Stimulated activated CD8-positive, alpha-beta memory T cell treated with anti-CD3 and anti-CD28 coated beads, Interleukin-12 subunit alpha, Interleukin-12 subunit beta, amount 100 ng/mL, for 24 hours (primary cell): Measurements from ENCODE around the gene ETF1.

Source experiments
- DNase-seq: peaks from one replicate; pipeline ENCODE4 v3.0.0-alpha.2; 2020; ENCODE audit errors: extremely low read depth

The ETF1 gene

DNA sequence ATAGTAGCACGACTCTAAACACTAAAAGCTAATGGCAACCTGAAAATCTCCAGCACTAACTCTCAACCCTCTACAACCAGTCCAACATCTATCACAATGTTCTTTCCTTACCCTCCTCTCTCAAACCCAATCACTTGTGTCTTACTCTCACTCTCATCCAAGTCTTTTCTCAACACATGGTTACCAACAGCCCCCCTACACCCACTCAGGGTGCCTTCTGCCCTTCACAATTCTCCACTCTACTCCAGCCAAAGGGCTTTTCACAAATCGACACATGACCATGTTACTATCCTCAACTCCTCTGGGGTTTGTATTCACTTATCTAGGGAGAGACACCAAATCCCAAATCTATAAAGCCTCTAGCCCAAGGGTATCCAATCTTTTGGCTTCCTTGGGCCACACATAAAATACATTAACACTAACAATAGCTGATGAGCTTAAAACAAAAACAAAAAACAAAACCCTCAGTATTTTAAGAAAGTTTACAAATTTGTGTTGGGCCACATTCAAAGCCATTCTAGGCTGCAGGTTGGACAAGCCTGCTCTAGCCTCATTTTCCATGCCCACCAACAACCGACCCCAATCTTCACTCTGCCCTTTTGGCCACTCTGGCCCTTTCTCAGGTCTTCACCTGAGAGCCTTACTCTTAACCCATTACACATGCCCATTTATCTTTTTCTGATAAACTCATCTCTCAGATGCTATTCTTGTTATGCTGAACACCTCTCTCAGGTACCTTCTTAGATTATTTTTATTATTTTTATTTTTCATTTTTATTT is 20.5 kb upstream of the ETF1 start:
- no peak for DNase-seq

DNA sequence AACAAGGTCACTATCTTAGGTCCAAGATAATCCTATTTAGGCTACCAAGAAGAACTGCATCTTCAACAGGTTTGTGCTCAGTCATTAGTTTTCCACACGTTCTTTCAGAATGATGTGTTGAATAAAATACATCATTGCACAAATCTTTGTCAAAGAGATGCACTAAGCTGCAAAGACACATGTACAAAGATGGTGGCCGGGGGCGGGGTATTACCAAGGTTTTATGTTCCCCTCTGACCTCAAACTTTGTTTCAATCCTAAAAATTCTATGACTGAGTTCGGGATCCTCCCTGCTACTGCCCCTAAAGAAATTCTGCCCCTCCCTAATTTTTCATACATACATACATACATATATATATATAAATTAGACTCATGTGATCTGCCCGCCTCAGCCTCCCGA is 17.9 kb upstream of the ETF1 start:
- DNase-seq = no peak

DNA sequence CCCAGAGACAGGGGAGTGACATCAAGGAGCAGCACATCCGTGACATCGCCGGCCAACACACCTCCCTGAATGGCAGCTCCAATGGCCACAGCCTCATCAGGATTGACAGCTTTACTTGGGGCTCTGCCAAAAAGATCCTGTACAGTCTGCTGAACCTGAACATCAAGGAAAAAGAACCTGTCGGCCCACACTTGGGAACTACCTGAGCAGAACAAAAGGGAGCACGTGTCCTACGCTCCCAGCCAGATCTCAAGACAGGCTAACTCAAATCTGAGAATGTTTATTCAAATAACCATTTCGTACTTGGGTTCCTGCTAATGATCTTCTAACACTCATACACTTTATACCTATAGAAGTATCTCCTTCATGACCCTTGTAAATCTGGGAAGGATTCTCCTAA is 16.9 kb upstream of the ETF1 start:
- DNase-seq = no peak

DNA sequence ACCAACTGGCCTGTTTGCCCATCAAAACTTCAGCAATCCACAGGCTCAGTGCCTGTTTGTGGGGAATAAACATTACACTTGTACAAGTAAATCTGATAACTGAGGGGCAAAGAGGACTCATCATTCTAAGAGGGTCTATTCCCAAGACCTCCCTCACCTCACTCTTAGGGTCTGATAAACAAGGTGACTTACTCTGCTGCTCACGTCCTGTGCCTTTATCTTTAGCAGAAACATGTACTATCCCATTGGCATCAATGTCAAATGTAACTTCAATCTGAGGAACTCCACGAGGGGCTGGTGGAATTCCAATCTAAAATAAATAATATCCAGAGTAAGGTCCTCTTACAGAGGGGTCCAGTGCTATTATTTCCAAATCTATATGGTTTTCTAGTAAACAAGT is 14.6 kb upstream of the ETF1 start:
- no peak for DNase-seq

DNA sequence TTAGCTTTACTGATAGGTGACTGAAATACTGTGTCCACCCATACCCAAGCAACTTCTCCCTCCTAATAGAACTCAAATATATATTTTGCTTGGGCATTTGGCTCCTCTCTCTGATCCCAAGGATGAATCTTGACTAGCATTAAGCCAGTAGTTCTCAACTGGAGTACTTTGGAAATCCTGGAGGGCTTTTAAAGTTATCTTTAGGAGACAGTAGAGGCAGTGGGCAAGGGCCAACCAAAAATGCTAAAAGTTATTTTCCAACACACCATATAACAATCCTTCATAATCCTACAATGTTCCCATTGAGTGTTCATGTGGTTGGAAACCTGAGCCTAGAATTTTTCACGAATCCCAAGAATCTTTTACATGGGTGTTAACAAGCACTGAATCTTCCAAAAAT is 11.1 kb upstream of the ETF1 start:
- no peak for DNase-seq

DNA sequence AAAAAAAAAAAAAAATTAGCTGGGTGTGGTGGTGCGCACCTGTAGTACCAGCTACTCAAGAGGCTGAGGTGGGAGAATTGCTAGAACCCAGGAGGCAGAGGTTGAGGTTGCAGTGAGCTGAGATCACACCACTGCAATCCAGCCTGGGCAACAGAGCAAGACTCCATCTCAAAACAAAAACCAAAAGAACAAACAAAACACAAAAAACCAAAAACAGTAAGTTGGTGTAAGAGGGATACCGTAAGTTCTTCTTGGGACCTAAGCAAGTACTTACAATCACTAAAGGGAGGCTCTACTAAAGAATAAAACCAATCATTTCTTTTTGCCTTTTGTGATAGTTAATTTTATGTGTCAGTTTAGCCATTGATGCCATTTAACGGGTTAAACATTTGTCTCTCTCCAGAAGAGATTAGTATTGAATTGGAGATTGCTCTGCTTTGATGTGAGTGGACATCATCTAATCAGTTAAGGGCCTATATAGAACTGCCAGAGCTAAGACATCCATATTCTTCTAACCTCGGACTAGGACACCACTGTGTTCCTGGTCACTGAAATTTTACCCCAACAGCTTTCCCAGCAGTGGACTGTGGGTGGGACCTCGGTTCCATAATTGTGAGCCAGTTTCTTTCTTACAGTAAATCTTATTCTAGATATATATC is 10.5 kb upstream of the ETF1 start:
- DNase-seq = no peak

DNA sequence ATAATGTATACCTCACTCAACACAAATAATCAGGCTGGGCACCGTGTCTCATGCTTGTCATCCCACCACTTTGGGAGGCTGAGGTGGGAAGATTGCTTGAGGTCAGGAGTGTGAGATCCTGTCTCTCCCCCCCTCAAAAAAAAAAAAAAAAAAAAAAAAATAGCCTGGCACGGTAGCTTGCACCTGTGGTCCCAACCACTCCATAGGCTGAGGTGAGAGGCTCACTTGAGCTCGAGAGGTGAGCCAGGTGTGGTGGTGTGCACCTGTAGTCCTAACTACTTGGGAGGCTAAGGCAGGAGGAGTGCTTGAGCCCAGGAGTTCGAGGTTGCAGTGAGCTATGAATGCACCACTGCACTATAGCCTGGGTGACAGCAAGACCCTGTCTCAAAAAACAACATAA is 9.6 kb upstream of the ETF1 start:
- no peak for DNase-seq

DNA sequence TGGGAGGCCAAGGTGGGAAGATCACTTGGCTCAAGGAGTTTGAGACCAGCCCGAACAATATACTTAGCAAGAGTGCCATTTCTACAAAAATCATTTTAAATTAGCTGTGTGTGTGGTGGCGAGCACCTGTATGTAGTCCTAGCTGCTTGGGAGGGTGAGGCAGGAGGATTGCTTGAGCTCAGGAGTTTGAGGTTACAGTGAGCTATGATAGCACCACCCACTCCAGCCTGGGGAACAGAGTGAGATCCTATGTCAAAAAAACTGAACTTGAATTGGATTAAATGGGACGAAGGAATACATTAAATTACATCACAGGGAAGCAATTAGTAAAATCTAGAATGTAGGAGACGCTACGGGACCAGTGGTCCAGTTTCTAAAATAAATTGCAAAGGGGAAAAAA is 6.4 kb upstream of the ETF1 start:
- no peak for DNase-seq

DNA sequence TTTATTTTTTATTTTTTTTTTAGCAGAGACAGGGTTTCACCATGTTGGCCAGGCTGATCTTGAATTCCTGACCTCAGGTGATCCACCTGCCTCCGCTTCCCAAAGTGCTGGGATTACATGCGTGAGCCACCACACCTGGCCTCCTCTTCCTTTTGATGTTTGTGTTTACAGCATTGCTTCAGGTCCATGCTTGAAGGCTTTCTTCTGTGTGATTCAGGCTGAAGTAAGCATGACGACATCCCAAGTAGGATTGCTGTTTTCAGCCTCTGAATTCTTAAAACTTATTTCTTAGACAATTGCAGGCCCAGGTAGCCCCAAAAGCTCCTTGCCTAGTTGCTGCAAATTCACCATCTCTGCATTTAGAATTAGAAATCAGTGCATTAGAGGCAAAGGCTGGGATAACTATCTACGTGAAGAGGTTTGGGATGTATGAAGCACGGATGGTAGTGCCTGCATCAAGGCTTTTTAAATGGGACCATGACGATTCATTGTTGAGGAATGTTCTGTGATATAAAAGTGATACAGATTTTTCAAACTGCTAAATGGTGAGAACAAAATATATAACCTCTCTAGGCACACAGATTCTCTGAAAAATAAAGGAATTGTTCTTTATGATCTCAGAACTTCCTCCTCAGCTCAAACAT is 3.0 kb upstream of the ETF1 start:
- no peak for DNase-seq

DNA sequence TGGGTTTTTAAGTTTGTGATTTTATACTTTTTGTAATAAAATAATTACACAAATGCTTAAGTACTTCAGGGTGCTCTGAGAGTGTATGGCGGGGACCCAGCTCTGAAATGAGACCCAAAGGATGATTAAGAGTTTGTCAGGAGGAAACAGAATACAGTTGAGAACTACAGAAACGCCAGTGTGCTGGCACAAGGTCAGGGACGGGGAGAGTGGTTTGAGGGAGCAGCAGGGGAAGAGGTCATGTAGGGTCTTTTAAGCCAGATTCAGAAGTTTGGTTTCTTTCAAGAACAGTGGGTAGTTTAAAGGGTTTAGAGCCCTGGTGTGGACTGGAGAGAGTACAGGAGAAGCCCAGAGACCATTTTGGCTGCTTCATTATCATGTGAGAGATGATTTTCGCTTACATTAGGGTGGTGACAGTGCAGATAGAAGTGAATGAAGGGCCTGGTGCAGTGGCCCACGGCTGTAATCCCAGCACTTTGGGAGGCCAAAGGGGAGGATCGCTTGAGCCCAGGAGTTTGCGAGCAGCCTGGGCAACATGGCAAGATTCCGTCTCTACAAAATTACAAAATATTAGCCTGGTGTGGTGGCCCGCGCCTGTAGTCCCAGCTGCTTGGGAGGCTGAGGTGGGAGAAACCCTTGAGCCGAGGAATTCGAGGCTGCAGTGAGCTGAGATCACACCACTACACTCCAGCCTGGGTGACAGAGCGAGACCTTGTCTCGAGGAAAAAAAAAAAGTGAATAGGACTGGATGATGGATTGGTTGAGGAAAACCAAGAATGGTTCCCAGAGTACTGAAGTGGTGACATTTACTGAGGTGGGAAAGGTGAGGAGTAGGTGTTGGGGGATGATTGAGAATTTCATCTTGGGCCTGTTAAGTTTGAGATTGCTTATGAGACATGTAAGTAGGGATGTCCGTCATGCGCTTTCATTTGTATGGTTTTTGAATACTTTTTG is 1.4 kb upstream of the ETF1 start:
- no peak for DNase-seq

DNA sequence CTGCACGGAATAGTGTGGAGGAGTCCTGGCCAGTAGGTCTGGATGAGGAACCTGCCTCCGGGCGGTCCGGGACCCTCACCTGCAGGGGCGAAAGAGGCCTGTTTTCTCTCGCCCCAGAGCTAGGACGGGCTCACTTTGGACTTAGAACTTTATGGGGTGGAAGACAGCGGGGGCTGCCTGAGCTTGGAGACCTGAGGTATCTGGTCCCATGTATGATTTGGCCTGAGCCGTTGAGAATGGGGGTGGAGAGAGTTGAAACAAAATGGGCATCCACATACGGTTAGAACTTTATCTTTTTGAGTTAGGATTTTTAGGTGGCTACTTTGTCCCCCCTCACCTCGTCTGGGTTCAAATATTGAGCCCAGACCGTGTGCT is 681 bp upstream of the ETF1 start:
- peak; percentile 63 for DNase-seq

DNA sequence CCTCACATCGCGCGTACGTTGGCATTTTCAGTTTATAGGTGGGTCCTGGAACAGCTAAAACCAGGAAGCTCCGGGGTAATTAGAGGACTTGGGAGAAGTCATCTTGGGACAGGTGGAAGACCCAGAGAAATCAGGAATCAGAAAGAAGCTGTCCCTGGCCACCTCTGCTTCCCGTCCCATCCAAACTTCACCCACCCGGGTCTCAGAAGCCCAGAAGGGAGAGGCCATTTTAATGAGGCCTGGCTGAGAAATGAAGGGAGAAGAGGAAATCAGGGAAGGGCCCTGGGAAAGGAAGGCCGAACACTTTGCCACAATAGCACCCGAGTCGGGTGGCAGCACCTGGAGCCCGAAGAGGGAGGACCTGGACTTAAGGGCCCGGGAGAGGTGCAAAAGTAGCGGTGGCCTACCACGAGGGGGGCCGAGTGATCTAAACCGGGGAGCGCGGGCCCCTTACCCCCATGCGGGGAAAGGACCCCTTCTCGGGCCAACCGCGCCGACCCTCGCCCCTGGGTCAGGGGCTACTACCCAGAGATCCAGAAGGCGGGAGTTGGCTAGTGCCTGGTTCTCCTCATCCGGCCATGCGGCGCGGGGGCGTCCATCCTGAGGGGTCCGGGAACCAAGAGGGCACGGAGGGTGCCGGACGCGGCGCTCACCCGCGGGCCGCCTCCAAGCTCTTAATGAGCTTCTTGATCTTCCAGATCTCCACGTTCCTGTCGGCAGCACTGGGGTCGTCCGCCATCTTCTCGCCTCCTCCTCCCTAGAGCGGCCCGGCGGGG is 668 bp downstream of the ETF1 start:
- DNase-seq = no peak

DNA sequence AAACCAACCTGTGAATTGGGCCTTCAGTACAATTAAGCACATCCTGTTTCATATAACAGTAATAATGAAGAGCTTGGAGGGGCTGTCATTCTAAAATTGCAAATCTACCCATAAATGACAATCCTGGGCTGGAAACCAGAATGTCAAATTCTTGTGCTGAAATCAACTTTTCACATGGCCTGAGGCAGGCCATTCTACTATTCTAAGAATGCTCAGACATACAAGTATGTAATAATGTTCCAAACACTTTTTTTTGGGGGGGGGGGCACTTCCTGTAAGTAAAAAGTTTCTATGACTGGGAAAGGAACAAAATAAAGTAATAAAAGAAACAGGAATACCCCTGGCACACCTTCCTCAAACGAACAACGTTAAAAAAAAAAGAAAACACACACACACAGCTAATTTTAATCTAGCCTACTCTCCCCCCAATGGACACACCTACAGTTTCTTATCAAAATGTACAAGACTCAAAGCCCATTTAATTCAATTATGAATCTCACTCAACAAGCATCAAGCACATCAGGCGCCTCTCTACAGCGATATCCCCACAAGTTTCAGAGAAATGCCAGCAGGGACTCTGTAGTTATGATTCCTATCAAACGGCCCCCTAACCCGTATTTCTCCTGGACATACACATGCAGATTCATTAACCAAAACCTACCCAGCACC is 1.4 kb downstream of the ETF1 start:
- no peak for DNase-seq

DNA sequence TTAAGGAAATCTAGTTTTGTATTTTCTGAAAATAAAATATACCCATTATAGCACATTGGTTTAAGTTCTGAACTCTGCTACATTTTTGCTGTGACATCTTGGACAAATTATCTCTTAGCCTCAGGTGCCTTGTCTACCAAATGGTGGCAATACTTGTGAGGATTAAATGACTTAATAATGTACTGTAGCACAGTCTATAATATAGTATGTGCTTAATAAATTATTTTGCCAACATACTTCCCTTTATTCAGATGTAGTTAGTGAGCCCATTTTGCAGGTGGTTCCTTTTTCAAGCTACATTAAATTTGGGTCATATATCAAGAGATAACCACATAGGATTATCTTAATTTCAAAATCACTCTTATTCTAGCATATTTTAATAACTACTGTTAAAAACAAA is 3.2 kb downstream of the ETF1 start:
- no peak for DNase-seq

DNA sequence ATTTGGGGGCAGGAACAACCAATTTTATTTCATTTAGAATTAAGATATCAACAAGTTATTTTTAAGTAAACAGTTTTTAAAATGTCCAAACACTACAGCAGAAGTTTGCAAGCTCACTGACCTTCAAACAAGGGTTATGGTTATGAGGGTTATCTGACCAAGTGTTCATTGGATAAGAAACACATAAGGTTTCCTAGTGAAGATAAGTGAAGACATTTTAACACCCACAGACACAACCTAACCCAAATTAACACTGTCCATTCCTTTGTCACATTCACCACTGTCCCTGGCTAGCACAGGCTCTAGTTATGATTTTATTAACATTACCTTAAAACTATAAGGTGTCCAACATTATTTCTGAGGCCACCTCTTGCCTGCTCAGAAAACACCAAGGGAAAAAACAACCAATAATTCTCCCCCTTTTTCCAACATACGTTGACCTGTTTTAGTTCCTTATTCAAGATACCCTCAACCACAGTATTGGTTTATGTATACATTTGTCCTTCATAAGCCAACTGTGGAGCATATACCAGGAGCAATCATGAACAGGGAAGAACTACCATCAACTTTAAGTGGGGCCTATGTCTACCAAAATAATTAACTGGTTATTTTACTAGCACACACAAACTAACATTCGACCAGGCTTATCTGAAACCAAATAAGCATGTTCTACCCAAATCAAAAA is 4.0 kb downstream of the ETF1 start:
- DNase-seq = no peak

DNA sequence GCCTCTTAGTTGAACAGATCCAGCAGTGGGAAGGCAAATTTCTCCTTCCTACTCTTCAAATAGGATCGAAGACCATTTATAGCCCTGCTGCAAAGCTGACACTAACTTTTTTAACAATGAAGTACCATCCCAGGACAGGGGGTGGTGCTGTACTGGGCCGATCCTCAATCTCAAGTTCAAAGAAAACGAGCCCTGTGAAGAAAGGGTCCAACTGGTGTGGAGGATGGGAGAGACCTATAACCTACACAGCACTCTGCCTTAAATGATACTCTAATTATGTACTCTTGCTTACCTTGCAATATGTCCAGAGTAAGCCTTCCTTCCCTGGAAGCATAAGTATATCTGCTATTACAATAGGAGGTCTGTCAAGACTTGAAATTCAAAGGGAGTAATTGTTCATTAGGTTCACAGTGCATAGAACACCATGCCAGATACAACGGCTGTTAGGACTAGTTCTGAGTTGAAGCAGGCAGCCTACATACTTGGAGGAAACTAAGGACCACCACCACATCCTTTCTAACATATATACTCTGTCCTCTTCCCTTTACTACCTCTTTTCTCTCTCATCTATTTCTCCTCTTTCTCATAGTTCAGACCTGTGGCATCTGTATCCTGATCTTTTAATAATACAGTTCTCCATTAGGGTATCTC is 6.2 kb downstream of the ETF1 start:
- DNase-seq = no peak

DNA sequence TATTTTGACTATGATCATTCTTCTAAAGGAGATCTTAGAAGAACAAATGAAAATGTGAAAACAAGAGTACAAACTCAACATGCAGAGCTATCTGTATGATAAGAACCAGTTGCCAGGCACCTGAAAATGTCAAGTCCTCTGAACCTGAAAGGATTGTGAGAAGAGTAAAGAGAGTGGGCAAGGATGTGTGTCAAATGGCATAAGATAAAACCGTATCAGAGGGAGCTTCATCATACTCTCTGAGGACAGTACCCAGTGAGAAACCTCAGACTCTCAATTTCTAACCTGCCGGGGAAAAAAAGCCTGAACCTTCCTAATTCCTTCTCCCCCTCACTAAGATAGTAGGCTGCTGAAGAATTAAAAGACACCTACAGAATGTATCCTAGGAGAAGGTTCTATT is 6.8 kb downstream of the ETF1 start:
- DNase-seq = no peak

DNA sequence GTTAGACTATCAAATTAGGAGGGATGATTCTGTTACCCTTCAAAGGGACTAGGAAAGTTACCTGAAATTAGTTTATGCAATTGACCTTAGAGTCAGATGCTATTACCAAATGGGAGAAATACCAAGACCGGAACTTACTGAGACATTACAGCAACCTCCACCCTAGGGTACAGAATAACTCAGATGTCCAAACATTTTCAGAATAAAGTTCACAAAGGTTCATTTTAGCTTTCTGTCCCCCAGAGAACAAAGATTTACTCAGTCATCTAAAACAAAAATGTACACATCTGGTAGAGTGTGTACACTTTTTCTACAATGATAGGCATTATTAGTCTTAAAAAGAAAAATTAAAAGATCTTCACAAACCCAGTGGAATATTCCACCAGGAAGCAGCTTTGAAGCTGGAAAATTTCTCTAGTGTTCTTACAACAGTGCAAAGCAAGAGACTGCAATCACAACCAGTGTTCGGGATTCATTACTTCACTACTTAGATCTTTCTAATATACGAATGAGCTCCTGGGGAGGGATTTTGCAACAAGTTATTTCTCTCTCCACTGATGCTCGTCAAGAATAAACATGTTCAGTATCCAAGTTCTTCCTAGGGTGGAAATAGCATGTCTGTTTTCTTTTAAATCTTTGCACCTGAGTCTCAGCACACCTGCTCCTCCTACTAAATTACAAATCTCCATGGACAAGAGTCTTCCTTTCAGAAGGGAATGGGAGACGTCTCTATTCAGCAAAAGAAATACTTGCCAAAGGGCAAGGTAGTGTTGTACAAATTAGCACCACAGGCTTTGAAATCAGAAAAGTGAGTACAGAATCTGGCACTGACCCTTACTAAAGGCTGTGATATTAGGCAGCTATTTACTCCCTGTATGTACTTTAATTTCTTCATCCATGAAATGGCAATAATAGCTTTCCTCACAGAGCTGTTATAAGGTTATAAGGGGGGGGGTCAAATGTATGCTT is 8.8 kb downstream of the ETF1 start:
- no peak for DNase-seq

DNA sequence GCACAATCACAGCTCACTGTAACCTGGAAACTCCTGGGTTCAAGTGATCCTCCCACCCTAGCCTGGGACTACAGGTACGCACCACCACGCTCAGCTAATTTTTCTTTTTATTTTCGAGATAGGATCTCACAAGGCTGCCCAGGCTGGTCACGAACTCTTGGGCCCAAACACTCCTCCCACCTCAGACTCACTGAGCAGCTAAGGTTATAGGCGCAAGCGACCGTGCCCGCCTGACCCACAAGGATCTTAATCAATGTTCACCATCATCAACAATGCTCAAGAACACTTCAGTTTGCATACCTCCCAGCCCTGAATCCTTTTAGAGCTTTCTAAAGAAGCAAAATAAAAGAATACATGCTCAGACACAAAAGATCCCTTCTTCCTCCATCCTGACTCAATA is 13.2 kb downstream of the ETF1 start:
- no peak for DNase-seq
